Left cardiac atrium (tissue), 4 donors: ENCODE measurements around the gene MRPL36. TPM values are rescaled to one million over a fixed set of nuclear protein-coding genes. Genes with fewer than 3 reads are reported as not detected.
"Not testable (repeated sequence)": the region's sequence is repeated elsewhere in the genome, so short reads cannot be mapped to it uniquely, and the experiment has no call there.

Experiments
- ATAC-seq, 2 donors: fragments of 200-7000 bp; cut with Tn5 transposase; one replicate each; pipeline ENCODE4 v1.9.1; 2020; ENCODE audit warnings: mild to moderate bottlenecking in 2 of 2, moderate library complexity in 2 of 2
- DNase-seq: peaks from one replicate; pipeline ENCODE4 v3.0.0-alpha.2; 2020
- intact Hi-C, 2 donors: fragments of 100-400 bp; cut with DNase I; formaldehyde crosslinking; loops; one replicate each; pipeline versions ENCODE4 v1.14.1 to v1.15.1; 2022 to 2023
- total RNA-seq, 2 donors: library from RNA; stranded (reverse); fragmentation: NEBNext Ultra II Directional; extraction: Animal tissue kit (Norgen Biotek cat#: 25700); gene quantifications; one replicate each; pipeline ENCODE4 v1.2.1, GENCODE V29; 2021
- donor health status: DM: no; HTN: yes; CAD: no.
- donor health status: DM: no; HTN: yes; CAD: no; lungs with severe emphysema.
- donor health status: DM: yes; HTN: yes; CAD: no.
- donor health status: Dilated cardiomyopathy.

Gene MRPL36
- total RNA-seq, 2 donors from 2014 or later, result 47.3 to 50.9 TPM

- ATAC-seq, result no peak
Measured at GRCh38 chr5:1817261-1818043, 17.8 kb upstream of the MRPL36 start.

DNA sequence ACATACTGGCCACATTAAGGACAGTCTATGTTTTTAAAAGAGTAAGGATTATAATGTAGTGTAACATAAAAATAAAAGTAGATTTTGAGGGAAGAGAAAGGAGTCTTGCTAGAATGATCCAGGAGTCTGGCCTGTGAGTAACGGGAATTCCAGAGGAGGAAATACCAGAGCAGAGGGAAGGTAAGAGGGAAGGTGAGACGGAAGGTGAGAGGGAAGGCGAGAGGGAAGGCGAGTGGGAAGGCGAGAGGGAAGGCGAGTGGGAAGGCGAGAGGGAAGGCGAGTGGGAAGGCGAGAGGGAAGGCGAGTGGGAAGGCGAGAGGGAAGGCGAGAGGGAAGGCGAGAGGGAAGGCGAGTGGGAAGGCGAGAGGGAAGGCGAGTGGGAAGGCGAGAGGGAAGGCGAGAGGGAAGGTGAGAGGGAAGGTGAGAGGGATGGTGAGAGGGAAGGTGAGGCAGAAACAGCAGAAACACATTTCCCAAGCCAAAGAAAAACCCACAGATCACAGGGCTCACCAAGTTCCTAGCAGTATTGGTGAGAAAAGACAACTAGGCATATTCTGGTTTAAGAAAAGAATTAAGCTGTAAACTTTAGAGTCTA, 17.0 kb upstream of the MRPL36 start:
- ATAC-seq, intact Hi-C loops, DNase-seq: not testable (repeated sequence)

More at GRCh38 chr5:1817261-1818043, 17.8 kb upstream of the MRPL36 start:
- no peak for DNase-seq
- intact Hi-C loops, result no loop called here

GRCh38 chr5:1815881-1816292, 16.2 kb upstream of the MRPL36 start:
- ATAC-seq (no peak), DNase-seq (no peak)
- intact Hi-C loops, result no loop called here

DNA sequence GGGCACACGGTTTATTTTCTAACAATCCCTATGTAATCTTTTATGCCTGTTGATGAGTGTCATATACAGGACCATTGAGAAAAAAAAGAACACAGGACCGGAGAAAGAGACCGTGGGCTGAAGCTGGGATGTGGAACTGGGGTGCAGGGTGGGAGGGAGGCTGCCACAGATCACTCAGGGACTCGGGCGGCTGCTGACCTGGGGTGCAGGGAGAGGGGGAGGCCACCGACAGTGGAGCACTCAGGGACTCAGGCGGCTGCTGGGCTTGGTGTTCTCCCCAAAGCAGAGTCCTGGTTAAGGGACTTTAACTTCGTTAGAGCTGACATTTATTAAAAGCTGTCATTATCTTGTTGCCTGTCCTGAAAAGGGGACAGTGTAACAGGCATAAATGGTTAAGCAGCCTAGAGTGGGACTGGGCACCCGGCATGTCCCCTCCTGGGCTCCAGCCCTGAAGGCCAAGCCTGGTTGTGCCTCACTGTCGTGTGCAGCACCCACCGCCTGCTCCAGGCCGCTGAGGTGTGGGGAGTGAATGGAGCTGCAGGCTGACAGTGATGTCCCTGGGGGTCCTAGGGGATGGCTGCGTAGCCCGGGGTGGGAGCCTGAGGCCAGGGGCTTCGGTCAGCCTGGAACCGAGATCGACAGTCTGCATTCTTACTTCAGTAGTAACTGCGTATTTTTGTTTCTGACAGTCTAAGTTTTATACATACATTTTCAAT, 15.6 kb upstream of the MRPL36 start:
- no peak for ATAC-seq
- DNase-seq, result no peak
- intact Hi-C loops, result no loop called here

GRCh38 chr5:1814183-1815020, 14.8 kb upstream of the MRPL36 start:
- intact Hi-C loops, result no loop called here
- DNase-seq (no peak), ATAC-seq (no peak)

- ATAC-seq, result no peak
- no peak for DNase-seq
- intact Hi-C loops, result no loop called here
Measured at GRCh38 chr5:1810581-1811101, 11.0 kb upstream of the MRPL36 start.

- DNase-seq, result no peak
- intact Hi-C loops, result no loop called here
- peak in 1 of 2 donors; percentile 8 for ATAC-seq
Measured at GRCh38 chr5:1809416-1810035, 9.9 kb upstream of the MRPL36 start.

GRCh38 chr5:1808439-1808838, 8.8 kb upstream of the MRPL36 start:
- no peak for ATAC-seq
- intact Hi-C loops, result no loop called here
- DNase-seq, result no peak

GRCh38 chr5:1807451-1808185, 8.0 kb upstream of the MRPL36 start:
- DNase-seq (no peak), ATAC-seq (no peak)
- intact Hi-C loops, result no loop called here

GRCh38 chr5:1806974-1807373, 7.3 kb upstream of the MRPL36 start:
- intact Hi-C loops, result no loop called here
- ATAC-seq, result no peak
- DNase-seq, result no peak

GRCh38 chr5:1806199-1806598, 6.6 kb upstream of the MRPL36 start:
- DNase-seq (no peak), ATAC-seq (no peak)
- intact Hi-C loops, result no loop called here

- no peak for ATAC-seq
- intact Hi-C loops, result no loop called here
- DNase-seq, result no peak
Measured at GRCh38 chr5:1805736-1806135, 6.1 kb upstream of the MRPL36 start.

DNA sequence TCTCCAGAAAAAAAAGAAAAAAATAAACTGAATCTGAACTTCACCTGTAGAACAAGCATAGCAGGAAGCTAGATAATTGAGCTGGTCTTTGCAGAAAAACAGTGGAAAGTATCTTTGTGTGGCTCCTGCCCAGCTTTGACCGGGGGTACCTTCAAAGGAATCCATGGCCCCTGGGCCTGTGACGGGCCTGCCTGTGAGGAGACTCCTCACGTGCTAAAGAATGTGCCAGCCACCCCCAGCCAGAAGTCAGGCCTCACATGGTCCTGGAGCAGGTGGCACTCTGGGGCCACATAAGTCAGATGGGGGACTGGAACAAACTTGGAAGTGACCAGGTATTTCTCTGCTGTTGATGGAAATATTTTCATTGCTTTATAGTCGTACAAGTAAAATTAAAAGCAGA, 5.7 kb upstream of the MRPL36 start:
- no peak for DNase-seq
- intact Hi-C loops, result no loop called here
- ATAC-seq, result no peak

GRCh38 chr5:1804001-1804690, 4.5 kb upstream of the MRPL36 start:
- intact Hi-C loops, result loop anchor here in 1 of 2 donors (5.0 kb wide), 1 partner anchor 143 kb away; no protein-coding TSS in a partner anchor
- peak in 1 of 2 donors; percentile 1 for ATAC-seq
- DNase-seq, result no peak

DNA sequence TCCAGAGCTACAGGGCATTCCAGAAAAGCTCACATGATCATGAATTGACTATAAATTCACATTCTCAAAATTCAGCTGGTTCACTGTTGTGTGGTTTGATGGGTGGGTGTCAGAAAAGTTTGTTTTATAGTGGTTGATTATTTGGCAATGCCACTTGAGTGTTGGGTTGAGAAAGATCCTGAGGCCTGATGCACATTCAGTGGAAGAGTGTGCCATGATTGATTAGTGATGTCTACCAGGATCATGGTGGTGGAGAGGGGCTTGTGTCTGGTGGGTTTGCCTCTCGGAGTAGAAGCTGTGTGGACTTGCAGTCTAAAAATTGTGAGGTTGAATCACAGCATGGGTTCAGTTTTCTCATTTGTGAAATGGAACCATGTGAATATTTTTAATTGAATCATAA, 3.6 kb upstream of the MRPL36 start:
- intact Hi-C loops, result loop anchor here in 1 of 2 donors (5.0 kb wide), 1 partner anchor 144 kb away; no protein-coding TSS in a partner anchor
- DNase-seq, result no peak
- no peak for ATAC-seq

DNA sequence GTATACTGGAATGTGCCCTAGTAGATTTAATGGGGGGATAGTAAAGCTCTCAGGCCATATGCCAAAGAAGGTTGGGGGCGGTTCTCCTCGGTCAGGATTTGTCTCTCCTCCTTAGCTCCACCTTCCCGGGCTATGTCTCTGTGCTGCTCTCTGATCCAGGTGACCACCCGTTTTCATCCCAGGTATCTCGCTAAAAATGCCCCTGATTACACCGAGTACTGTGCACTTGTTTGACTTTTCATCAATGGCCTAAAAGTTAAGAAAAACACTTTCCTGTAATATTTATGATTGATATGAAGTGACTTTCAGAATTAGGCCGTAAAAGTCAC, 2.3 kb upstream of the MRPL36 start:
- ATAC-seq, result no peak
- intact Hi-C loops, result loop anchor here in 1 of 2 donors (5.0 kb wide), 1 partner anchor 145 kb away; no protein-coding TSS in a partner anchor
- no peak for DNase-seq

- DNase-seq, result peak; percentile 88
- ATAC-seq, result peak; percentile 72 to 75
- intact Hi-C loops, result loop anchor here in 1 of 2 donors (5.0 kb wide), 1 partner anchor 146 kb away; no protein-coding TSS in a partner anchor
Measured at GRCh38 chr5:1801222-1801966, 1.8 kb upstream of the MRPL36 start, which contains the start of gene NDUFS6. NDUFS6 (plus strand) TSS chr5:1801407; CDS start chr5:1801418, 11 bp downstream.
